Tibial nerve (tissue), 4 donors: ENCODE measurements around the gene GOLT1B. TPM values are rescaled to one million over a fixed set of nuclear protein-coding genes. Genes with fewer than 3 reads are reported as not detected.

Experiments used
- DNase-seq, 2 donors: peaks; one replicate each; pipeline ENCODE4 v3.0.0-alpha.2; 2019; ENCODE audit warnings: low spot score in 2 of 2
- H3K27ac ChIP-seq, 4 donors: fragments of 200-600 bp; sonication (generic) in 3 of 4; one replicate each; pipeline ENCODE4 v1.5.1; 2017 to 2019; ENCODE audit warnings: mild to moderate bottlenecking in 1 of 4
- H3K27me3 ChIP-seq, 2 donors: fragments of 200-600 bp; sonication (generic) in 1 of 2; one replicate each; pipeline versions ENCODE4 v1.5.1 to v1.6.0; 2017 to 2019
- H3K36me3 ChIP-seq, 3 donors: fragments of 200-600 bp; sonication (generic); one replicate each; pipeline ENCODE4 v1.5.1; 2018 to 2019
- H3K4me1 ChIP-seq, 4 donors: fragments of 200-600 bp; sonication (generic) in 3 of 4; one replicate each; pipeline ENCODE4 v1.5.1; 2017 to 2019
- H3K4me3 ChIP-seq, 4 donors: fragments of 200-600 bp; sonication (generic) in 3 of 4; one replicate each; pipeline ENCODE4 v1.5.1; 2017 to 2019; ENCODE audit warnings: mild to moderate bottlenecking in 1 of 4, moderate library complexity in 1 of 4
- H3K9me3 ChIP-seq, 4 donors: fragments of 200-600 bp; sonication (generic) in 3 of 4; one replicate each; pipeline ENCODE4 v1.5.1; 2017 to 2019
- CTCF ChIP-seq, 5 experiments: fragments of 200-600 bp in 3 of 5; fragments of 450-650 bp in 2 of 5; sonication (generic) in 3 of 5; IDR thresholded peaks; one replicate each; pipeline ENCODE4 v1.5.1; 2016 to 2019; ENCODE audit warnings: antibody characterized with exemption in 5 of 5, mild to moderate bottlenecking in 3 of 5, moderate library complexity in 2 of 5
- EP300 ChIP-seq, 2 donors: sonication (generic); formaldehyde crosslinking; IDR thresholded peaks; one replicate each; pipeline ENCODE4 v1.6.1; 2017; ENCODE audit warnings: antibody characterized with exemption in 2 of 2, mild to moderate bottlenecking in 1 of 2
- POLR2A ChIP-seq, 2 donors: fragments of 450-650 bp; IDR thresholded peaks; one replicate each; pipeline ENCODE4 v1.6.1; 2017; ENCODE audit warnings: antibody characterized with exemption in 2 of 2, mild to moderate bottlenecking in 2 of 2, moderate library complexity in 2 of 2
- WGBS, 2 donors: methylation state at CpG; one replicate each; pipeline ENCODE4 v1.1.5; 2018; 5-methylcytosine and 5-hydroxymethylcytosine counted together
- total RNA-seq, 4 donors: library from RNA; depleted of rRNA; stranded (reverse); fragments of >200 nt; gene quantifications; one replicate each; pipeline ENCODE4 v1.1.0, GENCODE V29; 2016

The GOLT1B gene
- total RNA-seq, 4 donors from 2014 or later: 16.8 to 28.8 (median 18.8) TPM

GRCh38 chr12:21471294-21471693 is 30.3 kb upstream of the GOLT1B start:
- Histone ChIP-seq H3K27ac (no peak overlapping the region), H3K4me3 (no peak overlapping the region), H3K27me3 (no peaks in the 10 kb centered on the region), H3K9me3 (no peaks in the 10 kb centered on the region), H3K36me3 (peaks cover 0 to 79% (median 0%) of the 10 kb centered on the region in 3 donors), H3K4me1 (no peaks in the 10 kb centered on the region)
- DNase-seq: no peak
- TF ChIP-seq CTCF (IDR thresholded peaks at IDR 0.05) (no peak), POLR2A (IDR thresholded peaks at IDR 0.05) (no peak)
- 75 to 81% methylated on average over 2 of the region's 2 CpGs for WGBS, 2 donors

GRCh38 chr12:21472197-21472823 is 29.3 kb upstream of the GOLT1B start:
- H3K27ac ChIP-seq: no peak overlapping the region
- no peaks in the 10 kb centered on the region for H3K9me3 ChIP-seq
- no peaks in the 10 kb centered on the region for H3K27me3 ChIP-seq
- 89 to 92% methylated on average over 7 of the region's 7 CpGs for WGBS, 2 donors
- no peak overlapping the region for H3K4me3 ChIP-seq
- peaks cover 0 to 80% (median 0%) of the 10 kb centered on the region in 3 donors for H3K36me3 ChIP-seq
- no peak for DNase-seq
- no peaks in the 10 kb centered on the region for H3K4me1 ChIP-seq
- TF ChIP-seq POLR2A (IDR thresholded peaks at IDR 0.05): no peak
- no peak for TF ChIP-seq EP300 (IDR thresholded peaks at IDR 0.05)
- no peak for TF ChIP-seq CTCF (IDR thresholded peaks at IDR 0.05)

- H3K9me3 ChIP-seq: no peaks in the 10 kb centered on the region
- H3K27ac ChIP-seq: no peak overlapping the region
- TF ChIP-seq POLR2A (IDR thresholded peaks at IDR 0.05) (no peak), CTCF (IDR thresholded peaks at IDR 0.05) (no peak), EP300 (IDR thresholded peaks at IDR 0.05) (no peak)
- WGBS, 2 donors: 89% methylated on average over 1 of the region's 1 CpG
- peaks cover 0 to 94% (median 0%) of the 10 kb centered on the region in 3 donors for H3K36me3 ChIP-seq
- no peak for DNase-seq
- no peaks in the 10 kb centered on the region for H3K27me3 ChIP-seq
- no peak overlapping the region for H3K4me3 ChIP-seq
- no peaks in the 10 kb centered on the region for H3K4me1 ChIP-seq
Observed at GRCh38 chr12:21475552-21475951, 26.0 kb upstream of the GOLT1B start.

GRCh38 chr12:21476949-21477348 is 24.6 kb upstream of the GOLT1B start:
- Histone ChIP-seq H3K27me3 (no peaks in the 10 kb centered on the region), H3K4me3 (no peak overlapping the region), H3K9me3 (no peaks in the 10 kb centered on the region), H3K4me1 (no peaks in the 10 kb centered on the region), H3K27ac (no peak overlapping the region), H3K36me3 (peaks cover 0 to 96% (median 0%) of the 10 kb centered on the region in 3 donors)
- WGBS, 2 donors: 91 to 94% methylated on average over 3 of the region's 3 CpGs
- TF ChIP-seq CTCF (IDR thresholded peaks at IDR 0.05): no peak
- TF ChIP-seq POLR2A (IDR thresholded peaks at IDR 0.05): no peak
- no peak for TF ChIP-seq EP300 (IDR thresholded peaks at IDR 0.05)
- DNase-seq: no peak

GRCh38 chr12:21478756-21479455 is 22.7 kb upstream of the GOLT1B start:
- H3K27ac ChIP-seq: no peak overlapping the region
- H3K4me1 ChIP-seq: no peaks in the 10 kb centered on the region
- no peaks in the 10 kb centered on the region for H3K27me3 ChIP-seq
- H3K9me3 ChIP-seq: no peaks in the 10 kb centered on the region
- no peak for DNase-seq
- H3K4me3 ChIP-seq: no peak overlapping the region
- TF ChIP-seq CTCF (IDR thresholded peaks at IDR 0.05) (no peak), EP300 (IDR thresholded peaks at IDR 0.05) (no peak), POLR2A (IDR thresholded peaks at IDR 0.05) (no peak)
- H3K36me3 ChIP-seq: peaks cover 0 to 93% (median 0%) of the 10 kb centered on the region in 3 donors
- 87 to 89% methylated on average over 10 of the region's 10 CpGs for WGBS, 2 donors
